Measurements from ENCODE around the gene NEUROG1. TPM values are rescaled to one million over a fixed set of nuclear protein-coding genes. Genes with fewer than 3 reads are reported as not detected.

Gene NEUROG1
- total RNA-seq, 1 donor from 2014 or later = not detected

- DNase-seq (ENCODE audit: low read depth) (no peak), FAIRE-seq (no peak)
- Histone ChIP-seq H3K4me3 (ENCODE audit: low read depth, low read length) (no peak overlapping the region), H3K27me3 (ENCODE audit: control insufficient read depth, insufficient read depth, low read length) (peaks cover 9% of the 10 kb centered on the region), H3K36me3 (ENCODE audit: control insufficient read depth, insufficient read depth, low read length) (no peaks in the 10 kb centered on the region)
- TF ChIP-seq CTCF (IDR thresholded peaks at IDR 0.05; ENCODE audit: insufficient read depth, low read length, severe bottlenecking) = no peak
These were observed 47.8 kb downstream of the NEUROG1 start for GRCh38 chr5:135487839-135488514.

GRCh38 chr5:135487037-135487395 is 48.7 kb downstream of the NEUROG1 start:
- H3K27me3 ChIP-seq (ENCODE audit: control insufficient read depth, insufficient read depth, low read length) = peaks cover 9% of the 10 kb centered on the region
- no peaks in the 10 kb centered on the region for H3K36me3 ChIP-seq (ENCODE audit: control insufficient read depth, insufficient read depth, low read length)
- no peak for TF ChIP-seq CTCF (IDR thresholded peaks at IDR 0.05; ENCODE audit: insufficient read depth, low read length, severe bottlenecking)
- FAIRE-seq (no peak), DNase-seq (ENCODE audit: low read depth) (no peak)
- no peak overlapping the region for H3K4me3 ChIP-seq (ENCODE audit: low read depth, low read length)

GRCh38 chr5:135486131-135487036 is 49.4 kb downstream of the NEUROG1 start:
- DNase-seq (ENCODE audit: low read depth) = no peak
- peak; percentile 91 for FAIRE-seq
- Histone ChIP-seq H3K27me3 (ENCODE audit: control insufficient read depth, insufficient read depth, low read length) (peaks cover 9% of the 10 kb centered on the region), H3K4me3 (ENCODE audit: low read depth, low read length) (no peak overlapping the region), H3K36me3 (ENCODE audit: control insufficient read depth, insufficient read depth, low read length) (no peaks in the 10 kb centered on the region)
- TF ChIP-seq CTCF (IDR thresholded peaks at IDR 0.05; ENCODE audit: insufficient read depth, low read length, severe bottlenecking) = no peak

GRCh38 chr5:135484674-135485086 is 51.1 kb downstream of the NEUROG1 start:
- DNase-seq (ENCODE audit: low read depth) = no peak
- Histone ChIP-seq H3K27me3 (ENCODE audit: control insufficient read depth, insufficient read depth, low read length) (peaks cover 9% of the 10 kb centered on the region), H3K36me3 (ENCODE audit: control insufficient read depth, insufficient read depth, low read length) (no peaks in the 10 kb centered on the region), H3K4me3 (ENCODE audit: low read depth, low read length) (no peak overlapping the region)
- no peak for TF ChIP-seq CTCF (IDR thresholded peaks at IDR 0.05; ENCODE audit: insufficient read depth, low read length, severe bottlenecking)
- no peak for FAIRE-seq

Other genes starting within 250 kb of the NEUROG1 start
- 235 and 257 TPM in 2 replicates for gene MACROH2A1, start 136.7 kb downstream of the NEUROG1 start, total RNA-seq
- gene DCANP1, start 88.6 kb downstream of the NEUROG1 start, total RNA-seq = not detected in 2 replicates
- gene TIFAB, start 83.6 kb downstream of the NEUROG1 start, total RNA-seq = not detected in 2 replicates
- gene CXCL14, start 43.0 kb upstream of the NEUROG1 start, total RNA-seq = 0.26 and 1.3 TPM in 2 replicates